IPS-20b (cell line): ENCODE measurements around the gene PRDM15.

Source experiments
- H3K27ac ChIP-seq: one replicate; pipeline ENCODE4 v1.5.1; 2013; ENCODE audit warnings: low read length
- H3K27me3 ChIP-seq: 2 replicates; pipeline ENCODE4 v1.6.1; 2013; ENCODE audit warnings: mild to moderate bottlenecking, low read length, inconsistent platforms; ENCODE audit not compliant: insufficient read depth
- H3K36me3 ChIP-seq: 2 replicates; pipeline ENCODE4 v1.6.1; 2013; ENCODE audit warnings: low read depth, mild to moderate bottlenecking, inconsistent platforms, low read length, moderate library complexity; ENCODE audit not compliant: insufficient read depth
- H3K4me1 ChIP-seq: 2 replicates; pipeline ENCODE4 v1.6.1; 2013; ENCODE audit warnings: mild to moderate bottlenecking, control low read depth, inconsistent platforms, low read length, moderate library complexity; ENCODE audit not compliant: insufficient read depth
- H3K4me3 ChIP-seq: 2 replicates; pipeline ENCODE4 v1.5.1; 2013; ENCODE audit warnings: mild to moderate bottlenecking, low read length, inconsistent platforms
- H3K9ac ChIP-seq: 2 replicates; pipeline ENCODE4 v1.6.1; 2013; ENCODE audit warnings: low read depth, mild to moderate bottlenecking, inconsistent platforms, low read length, moderate library complexity
- H3K9me3 ChIP-seq: 2 replicates; pipeline ENCODE4 v1.6.1; 2013; ENCODE audit warnings: mild to moderate bottlenecking, low read depth, low read length, inconsistent platforms; ENCODE audit not compliant: insufficient read depth

Gene PRDM15

DNA sequence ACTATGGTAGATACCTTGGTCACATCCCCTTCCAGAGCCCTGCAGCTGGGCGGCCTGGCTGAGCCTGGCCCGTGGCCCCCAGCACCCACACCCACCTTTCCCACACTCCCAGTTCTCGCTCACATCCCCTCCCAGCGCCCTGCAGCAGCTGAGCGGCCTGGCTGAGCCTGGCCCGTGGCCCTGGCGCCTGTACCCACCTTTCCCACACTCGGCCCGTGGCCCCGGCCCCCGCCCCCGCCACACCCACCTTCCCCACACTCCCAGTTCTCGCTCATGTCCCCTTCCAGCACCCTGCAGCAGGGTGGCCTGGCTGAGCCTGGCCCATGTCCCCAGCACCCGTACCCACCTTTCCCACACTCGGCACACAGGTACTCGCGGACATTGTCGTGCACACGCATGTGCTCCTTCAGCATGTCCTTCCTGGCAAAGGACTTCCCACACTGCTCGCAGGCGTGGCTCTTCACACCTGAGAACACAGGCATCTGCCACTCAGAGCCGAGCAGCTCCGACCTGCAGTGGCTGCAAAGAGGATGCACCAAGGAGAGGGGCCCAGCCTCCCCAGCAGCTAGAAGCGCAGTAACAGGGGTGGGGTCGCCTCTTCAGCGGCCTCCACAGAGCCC is 59.8 kb downstream of the PRDM15 start:
- no peaks in the 10 kb centered on the region for H3K4me1 ChIP-seq
- no peak overlapping the region for H3K4me3 ChIP-seq
- no peak overlapping the region for H3K9ac ChIP-seq
- no peaks in the 10 kb centered on the region for H3K9me3 ChIP-seq
- no peak overlapping the region for H3K27ac ChIP-seq
- H3K27me3 ChIP-seq: no peaks in the 10 kb centered on the region
- peaks cover 17% of the 10 kb centered on the region for H3K36me3 ChIP-seq

- Histone ChIP-seq H3K27me3 (no peaks in the 10 kb centered on the region), H3K4me1 (no peaks in the 10 kb centered on the region), H3K27ac (no peak overlapping the region), H3K9me3 (no peaks in the 10 kb centered on the region), H3K36me3 (peaks cover 11% of the 10 kb centered on the region), H3K4me3 (no peak overlapping the region), H3K9ac (no peak overlapping the region)
Measured at GRCh38 chr21:41817877-41818855, 61.0 kb downstream of the PRDM15 start.

DNA sequence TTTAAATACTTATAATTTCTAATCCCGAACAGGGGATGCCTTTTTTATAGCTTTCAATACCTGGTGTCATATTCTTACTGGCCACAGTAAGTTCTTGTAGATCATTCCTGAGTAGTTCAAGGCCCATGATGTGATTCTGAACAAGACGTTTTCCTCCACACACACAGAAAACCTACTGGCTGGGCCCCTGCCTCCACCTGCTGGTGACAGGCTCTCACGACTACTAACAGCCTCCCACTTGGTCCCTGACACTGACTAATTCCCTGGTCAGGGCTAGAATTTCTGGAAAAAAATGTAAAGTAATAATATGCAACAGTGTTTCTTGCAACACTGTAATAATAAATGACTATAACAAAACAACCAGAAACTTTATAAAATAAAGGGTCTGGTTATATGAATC is 61.9 kb downstream of the PRDM15 start:
- H3K9ac ChIP-seq: no peak overlapping the region
- peaks cover 7% of the 10 kb centered on the region; the same call in 1 of the 2 replicates for H3K36me3 ChIP-seq
- no peaks in the 10 kb centered on the region for H3K27me3 ChIP-seq
- no peak overlapping the region for H3K27ac ChIP-seq
- H3K9me3 ChIP-seq: no peaks in the 10 kb centered on the region
- H3K4me3 ChIP-seq: no peak overlapping the region
- no peaks in the 10 kb centered on the region for H3K4me1 ChIP-seq

GRCh38 chr21:41816583-41817165 is 62.5 kb downstream of the PRDM15 start:
- H3K9ac ChIP-seq: no peak overlapping the region
- no peak overlapping the region for H3K4me3 ChIP-seq
- no peaks in the 10 kb centered on the region for H3K27me3 ChIP-seq
- H3K9me3 ChIP-seq: no peaks in the 10 kb centered on the region
- no peaks in the 10 kb centered on the region for H3K4me1 ChIP-seq
- H3K27ac ChIP-seq: no peak overlapping the region
- peaks cover 7% of the 10 kb centered on the region; the same call in 1 of the 2 replicates for H3K36me3 ChIP-seq

DNA sequence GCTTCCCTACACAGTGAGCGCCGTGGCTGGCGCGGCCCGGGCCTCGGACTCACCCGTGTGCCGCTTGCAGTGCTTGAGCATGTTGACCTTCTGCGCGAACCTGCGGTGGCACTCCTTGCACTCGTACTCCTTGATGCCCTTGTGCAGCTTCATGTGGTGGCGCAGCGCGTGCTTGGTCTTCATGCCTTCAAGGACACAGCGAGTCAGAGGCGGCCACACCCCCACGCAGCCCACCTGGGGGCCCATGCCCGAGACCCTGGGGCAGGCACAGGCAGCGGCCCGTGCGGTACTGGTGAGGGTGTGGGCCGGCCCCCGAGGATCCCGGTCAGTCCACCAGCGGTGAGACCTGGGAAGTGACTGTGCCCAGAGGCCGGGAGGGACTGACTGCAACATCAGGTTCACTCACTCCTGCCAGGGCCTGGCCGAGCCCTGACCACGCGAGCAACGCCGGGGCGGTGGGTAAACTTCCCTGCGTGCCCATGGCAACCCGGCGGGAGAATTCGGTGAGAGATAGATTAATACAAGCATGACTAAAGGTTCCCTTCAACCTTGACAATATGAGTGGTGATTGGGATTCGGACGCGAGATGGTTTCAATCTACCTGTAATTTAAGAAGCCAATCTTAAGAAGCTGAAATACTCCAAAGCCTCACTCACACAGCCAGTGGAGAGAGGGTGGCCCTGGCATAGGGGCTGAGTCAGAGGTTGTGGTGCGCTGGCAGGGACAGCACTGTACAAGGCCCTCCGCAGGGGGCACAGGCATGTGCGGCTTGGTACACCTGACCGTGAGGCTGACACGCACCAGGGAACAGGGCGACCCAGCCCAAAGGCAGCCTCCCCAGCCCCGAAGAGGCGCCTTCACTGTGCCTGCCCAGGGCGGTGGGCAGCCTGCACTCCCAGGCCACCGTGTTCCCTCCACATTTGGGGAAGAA is 63.2 kb downstream of the PRDM15 start:
- no peaks in the 10 kb centered on the region for H3K4me1 ChIP-seq
- no peaks in the 10 kb centered on the region for H3K9me3 ChIP-seq
- no peak overlapping the region for H3K9ac ChIP-seq
- no peak overlapping the region for H3K27ac ChIP-seq
- H3K27me3 ChIP-seq: no peaks in the 10 kb centered on the region
- no peak overlapping the region for H3K4me3 ChIP-seq
- H3K36me3 ChIP-seq: peaks cover 9% of the 10 kb centered on the region; the same call in 1 of the 2 replicates

DNA sequence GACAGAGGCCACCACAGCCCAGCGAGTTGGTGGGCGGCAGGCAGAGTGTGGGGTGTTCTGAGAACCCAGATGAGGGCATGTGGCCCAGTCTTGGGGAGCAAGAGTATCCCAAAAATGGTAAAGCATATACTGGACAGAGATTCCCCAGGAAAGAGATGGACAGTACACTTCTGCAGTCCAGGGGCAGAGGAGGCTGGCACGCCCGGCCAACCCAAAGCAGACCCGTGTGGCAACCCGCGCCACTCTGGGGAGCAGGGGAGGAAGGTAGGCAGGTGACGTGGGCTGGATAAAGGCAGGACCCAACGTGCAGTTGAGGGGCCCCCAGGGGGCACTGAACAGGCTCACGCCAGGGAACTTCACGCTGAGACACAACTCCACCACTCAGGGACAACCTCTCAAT is 65.9 kb downstream of the PRDM15 start:
- H3K9ac ChIP-seq: no peak overlapping the region
- no peak overlapping the region for H3K27ac ChIP-seq
- no peak overlapping the region for H3K4me3 ChIP-seq
- no peaks in the 10 kb centered on the region for H3K4me1 ChIP-seq
- H3K9me3 ChIP-seq: no peaks in the 10 kb centered on the region
- H3K36me3 ChIP-seq: peaks cover 28% of the 10 kb centered on the region; the same call in 1 of the 2 replicates
- no peaks in the 10 kb centered on the region for H3K27me3 ChIP-seq

GRCh38 chr21:41812679-41813078 is 66.5 kb downstream of the PRDM15 start:
- no peak overlapping the region for H3K27ac ChIP-seq
- no peaks in the 10 kb centered on the region for H3K4me1 ChIP-seq
- no peaks in the 10 kb centered on the region for H3K9me3 ChIP-seq
- H3K27me3 ChIP-seq: no peaks in the 10 kb centered on the region
- no peak overlapping the region for H3K4me3 ChIP-seq
- peaks cover 28% of the 10 kb centered on the region; the same call in 1 of the 2 replicates for H3K36me3 ChIP-seq
- no peak overlapping the region for H3K9ac ChIP-seq

GRCh38 chr21:41810597-41810932 is 68.6 kb downstream of the PRDM15 start:
- H3K27me3 ChIP-seq: no peaks in the 10 kb centered on the region
- H3K27ac ChIP-seq: no peak overlapping the region
- no peak overlapping the region for H3K4me3 ChIP-seq
- no peak overlapping the region for H3K9ac ChIP-seq
- no peaks in the 10 kb centered on the region for H3K9me3 ChIP-seq
- H3K4me1 ChIP-seq: no peaks in the 10 kb centered on the region
- H3K36me3 ChIP-seq: peaks cover 28% of the 10 kb centered on the region; the same call in 1 of the 2 replicates

DNA sequence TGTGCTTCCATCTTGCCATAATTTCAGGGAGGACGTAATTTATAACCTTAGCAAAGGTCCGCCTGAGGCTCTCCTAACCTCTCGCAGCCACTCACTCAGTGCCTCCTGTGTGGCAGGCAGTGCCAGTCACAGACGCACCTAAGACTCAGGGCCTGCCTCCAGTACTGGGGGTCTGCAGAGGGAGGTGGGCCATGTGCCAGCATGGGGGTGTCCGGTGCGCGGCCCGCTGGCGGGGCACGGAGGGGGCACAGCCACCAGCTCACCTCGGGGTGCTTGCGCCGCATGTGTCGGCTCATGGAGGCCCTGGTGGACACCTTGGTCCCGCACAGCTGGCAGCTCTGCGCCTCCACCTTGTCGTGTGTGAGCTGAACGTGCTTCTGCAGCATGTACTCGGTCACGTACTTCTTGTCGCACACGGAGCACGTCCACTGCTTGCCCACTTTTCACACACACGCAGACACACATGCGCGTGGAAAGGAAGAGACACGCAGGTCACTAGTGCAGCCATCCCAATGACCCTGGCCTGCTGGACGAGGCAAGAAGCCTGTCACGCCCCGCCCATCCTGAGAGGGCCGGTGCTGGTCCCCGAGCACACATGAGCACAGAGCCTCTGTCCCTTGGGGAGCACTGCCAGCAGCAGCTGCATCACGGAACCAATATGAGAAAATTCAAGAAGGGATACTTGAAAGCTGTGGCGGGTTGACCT is 69.1 kb downstream of the PRDM15 start:
- H3K9ac ChIP-seq: no peak overlapping the region
- H3K27me3 ChIP-seq: no peaks in the 10 kb centered on the region
- H3K9me3 ChIP-seq: no peaks in the 10 kb centered on the region
- no peak overlapping the region for H3K4me3 ChIP-seq
- peaks cover 24% of the 10 kb centered on the region; the same call in 1 of the 2 replicates for H3K36me3 ChIP-seq
- no peaks in the 10 kb centered on the region for H3K4me1 ChIP-seq
- H3K27ac ChIP-seq: no peak overlapping the region

DNA sequence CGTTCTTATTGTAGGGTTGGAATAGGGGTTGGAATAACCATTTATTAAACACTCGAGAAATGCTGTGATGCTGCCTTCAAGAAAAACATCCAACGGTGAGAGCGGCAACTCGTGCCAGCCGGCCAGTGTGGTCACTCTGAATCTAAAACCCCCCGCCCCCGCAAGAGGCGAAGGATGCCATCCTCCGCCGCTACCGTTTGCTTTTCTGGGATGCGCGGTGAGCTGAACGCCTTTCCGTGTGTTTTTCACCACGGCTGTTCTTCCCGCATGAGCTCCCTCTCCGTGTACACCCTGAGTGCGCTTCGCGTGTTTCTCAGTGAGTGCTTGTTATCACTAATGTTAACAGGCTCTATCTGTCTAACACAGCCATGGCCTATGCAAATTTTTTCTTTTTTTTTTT is 70.3 kb downstream of the PRDM15 start:
- Histone ChIP-seq H3K9me3 (no peaks in the 10 kb centered on the region), H3K36me3 (peaks cover 20% of the 10 kb centered on the region; the same call in 1 of the 2 replicates), H3K4me1 (no peaks in the 10 kb centered on the region), H3K4me3 (no peak overlapping the region), H3K9ac (no peak overlapping the region), H3K27me3 (no peaks in the 10 kb centered on the region), H3K27ac (no peak overlapping the region)
